ENCODE measurements around the gene MDC1. TPM values are rescaled to one million over a fixed set of nuclear protein-coding genes. Genes with fewer than 3 reads are reported as not detected.

The MDC1 gene
- total and polyA plus RNA-seq, 2 of the 13 experiments (the other 11 are each of a cell fraction or from before 2014, with no cell fraction given): 8.4 to 14.0 TPM

GRCh38 chr6:30741063-30741779 is 24.1 kb upstream of the MDC1 start (continued):
- 0 out of 2 replicates have a peak, but pooled peaks have one; percentile 50 for TF ChIP-seq ZSCAN29 (CRISPR knock-in tag; conservative IDR thresholded peaks at IDR 0.05)
- no peak for TF ChIP-seq GABPB1 (CRISPR knock-in tag; IDR thresholded peaks at IDR 0.05)
- no peak for TF ChIP-seq SKIL (CRISPR knock-in tag; IDR thresholded peaks at IDR 0.05; ENCODE audit: borderline replicate concordance)
- TF ChIP-seq GMEB1 (CRISPR knock-in tag; IDR thresholded peaks at IDR 0.05; ENCODE audit: borderline replicate concordance): no peak
- TF ChIP-seq ZMAT5 (CRISPR knock-in tag; IDR thresholded peaks at IDR 0.05; ENCODE audit: borderline replicate concordance, low read depth): no peak
- no peak for TF ChIP-seq TERF1 (CRISPR knock-in tag; IDR thresholded peaks at IDR 0.05)
- no peak for TF ChIP-seq PHF5A (CRISPR knock-in tag; IDR thresholded peaks at IDR 0.05; ENCODE audit: low read depth, unreplicated experiment)
- no peak for TF ChIP-seq SALL1 (CRISPR knock-in tag; IDR thresholded peaks at IDR 0.05)
- TF ChIP-seq ATRX (CRISPR knock-in tag; IDR thresholded peaks at IDR 0.05; ENCODE audit: borderline replicate concordance): no peak
- no peak for TF ChIP-seq MXD1 (CRISPR knock-in tag; IDR thresholded peaks at IDR 0.05)
- TF ChIP-seq ZNF235 (CRISPR knock-in tag; IDR thresholded peaks at IDR 0.05; ENCODE audit: borderline replicate concordance): no peak
- TF ChIP-seq ZNF558 (CRISPR knock-in tag; IDR thresholded peaks at IDR 0.05; ENCODE audit: borderline replicate concordance): no peak
- TF ChIP-seq ZBTB42 (CRISPR knock-in tag; IDR thresholded peaks at IDR 0.05): no peak
- no peak for TF ChIP-seq SALL2 (CRISPR knock-in tag; IDR thresholded peaks at IDR 0.05)
- TF ChIP-seq ZBTB21 (CRISPR knock-in tag; IDR thresholded peaks at IDR 0.05): no peak
- TF ChIP-seq, protein P1, sequence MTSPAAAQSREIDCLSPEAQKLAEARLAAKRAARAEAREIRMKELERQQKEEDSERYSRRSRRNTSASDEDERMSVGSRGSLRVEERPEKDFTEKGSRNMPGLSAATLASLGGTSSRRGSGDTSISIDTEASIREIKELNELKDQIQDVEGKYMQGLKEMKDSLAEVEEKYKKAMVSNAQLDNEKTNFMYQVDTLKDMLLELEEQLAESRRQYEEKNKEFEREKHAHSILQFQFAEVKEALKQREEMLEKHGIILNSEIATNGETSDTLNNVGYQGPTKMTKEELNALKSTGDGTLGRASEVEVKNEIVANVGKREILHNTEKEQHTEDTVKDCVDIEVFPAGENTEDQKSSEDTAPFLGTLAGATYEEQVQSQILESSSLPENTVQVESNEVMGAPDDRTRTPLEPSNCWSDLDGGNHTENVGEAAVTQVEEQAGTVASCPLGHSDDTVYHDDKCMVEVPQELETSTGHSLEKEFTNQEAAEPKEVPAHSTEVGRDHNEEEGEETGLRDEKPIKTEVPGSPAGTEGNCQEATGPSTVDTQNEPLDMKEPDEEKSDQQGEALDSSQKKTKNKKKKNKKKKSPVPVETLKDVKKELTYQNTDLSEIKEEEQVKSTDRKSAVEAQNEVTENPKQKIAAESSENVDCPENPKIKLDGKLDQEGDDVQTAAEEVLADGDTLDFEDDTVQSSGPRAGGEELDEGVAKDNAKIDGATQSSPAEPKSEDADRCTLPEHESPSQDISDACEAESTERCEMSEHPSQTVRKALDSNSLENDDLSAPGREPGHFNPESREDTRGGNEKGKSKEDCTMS (CRISPR knock-in tag; conservative IDR thresholded peaks at IDR 0.05): no peak
- no peak for TF ChIP-seq NPAS2 (CRISPR knock-in tag; IDR thresholded peaks at IDR 0.05; ENCODE audit: borderline replicate concordance)
- TF ChIP-seq, protein P2, sequence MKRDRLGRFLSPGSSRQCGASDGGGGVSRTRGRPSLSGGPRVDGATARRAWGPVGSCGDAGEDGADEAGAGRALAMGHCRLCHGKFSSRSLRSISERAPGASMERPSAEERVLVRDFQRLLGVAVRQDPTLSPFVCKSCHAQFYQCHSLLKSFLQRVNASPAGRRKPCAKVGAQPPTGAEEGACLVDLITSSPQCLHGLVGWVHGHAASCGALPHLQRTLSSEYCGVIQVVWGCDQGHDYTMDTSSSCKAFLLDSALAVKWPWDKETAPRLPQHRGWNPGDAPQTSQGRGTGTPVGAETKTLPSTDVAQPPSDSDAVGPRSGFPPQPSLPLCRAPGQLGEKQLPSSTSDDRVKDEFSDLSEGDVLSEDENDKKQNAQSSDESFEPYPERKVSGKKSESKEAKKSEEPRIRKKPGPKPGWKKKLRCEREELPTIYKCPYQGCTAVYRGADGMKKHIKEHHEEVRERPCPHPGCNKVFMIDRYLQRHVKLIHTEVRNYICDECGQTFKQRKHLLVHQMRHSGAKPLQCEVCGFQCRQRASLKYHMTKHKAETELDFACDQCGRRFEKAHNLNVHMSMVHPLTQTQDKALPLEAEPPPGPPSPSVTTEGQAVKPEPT (CRISPR knock-in tag; IDR thresholded peaks at IDR 0.05; ENCODE audit: low read depth): 0 out of 2 replicates have a peak, but pooled peaks have one; percentile 12

Data from HepG2 (cell line).